NCI-H2196 (cell line): Measurements from ENCODE around the gene EMC7.
"Not testable (repeated sequence)": the region's sequence is repeated elsewhere in the genome, so short reads cannot be mapped to it uniquely, and the experiment has no call there.

ENCODE experiments used
- DNase-seq: peaks from one replicate; lab custom pipeline; 2025; ENCODE audit not compliant: unreplicated experiment; lab: John Stamatoyannopoulos, UW

EMC7 gene

GRCh38 chr15:34085746-34086145, 15.9 kb downstream of the EMC7 start:
- DNase-seq: no peak

DNA sequence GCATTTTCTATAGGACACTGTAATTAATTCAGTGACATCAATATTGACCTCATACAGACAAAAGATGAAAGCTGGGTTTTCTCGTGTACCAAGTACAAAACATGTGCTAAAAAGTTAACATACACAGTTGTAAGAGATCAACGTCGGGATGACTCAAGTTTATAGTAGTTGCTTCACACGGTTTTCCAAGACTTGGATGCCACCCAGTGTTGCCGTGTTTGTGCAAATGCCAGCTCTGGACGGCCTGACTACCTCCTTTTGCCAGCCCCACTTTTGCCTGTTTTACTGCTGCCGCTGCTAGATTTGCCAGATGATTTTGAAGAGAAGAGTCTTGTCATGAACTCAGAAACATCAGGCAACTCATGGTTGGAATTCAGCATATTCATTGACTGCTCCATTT, 17.6 kb downstream of the EMC7 start:
- no peak for DNase-seq

DNA sequence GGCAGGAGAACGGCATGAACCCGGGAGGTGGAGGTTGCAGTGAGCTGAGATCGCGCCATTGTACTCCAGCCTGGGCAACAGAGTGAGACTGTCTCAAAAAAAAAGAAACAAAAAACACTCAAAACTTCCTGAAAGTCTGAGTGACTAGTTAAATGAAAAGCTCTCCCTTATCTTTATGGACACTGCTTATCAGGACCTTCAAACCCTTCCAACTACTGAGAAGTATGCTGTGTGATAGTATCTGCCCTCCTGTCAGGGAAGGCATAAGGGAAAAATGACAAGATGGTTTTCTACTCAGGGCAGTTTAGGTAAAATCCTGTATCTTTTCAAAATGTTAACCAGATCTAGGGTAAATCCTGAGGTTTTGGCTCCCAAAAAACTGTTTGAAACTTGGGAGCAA, 21.8 kb downstream of the EMC7 start:
- no peak for DNase-seq

- no peak for DNase-seq
Observed at GRCh38 chr15:34078900-34079299, 22.8 kb downstream of the EMC7 start.

DNA sequence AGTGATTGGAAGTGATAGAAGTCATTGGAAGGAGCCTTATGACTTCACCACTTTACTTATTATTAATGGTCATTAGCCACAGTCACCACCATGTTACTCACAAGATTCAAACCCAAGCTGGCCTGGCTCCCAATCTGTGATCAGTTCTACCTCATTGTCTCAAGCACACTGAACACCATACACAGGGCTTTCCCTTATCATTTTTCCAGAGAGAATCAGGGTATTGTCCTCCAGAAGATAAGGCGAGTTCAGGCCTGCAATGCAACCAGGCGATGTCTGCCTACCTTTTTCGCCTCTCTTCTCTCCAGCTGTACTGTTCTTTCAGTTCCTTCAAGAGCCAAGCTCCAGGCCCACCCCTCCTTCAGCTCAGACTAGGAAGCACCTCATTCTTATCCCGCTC, 24.9 kb downstream of the EMC7 start:
- DNase-seq: no peak

- no peak for DNase-seq
Observed at GRCh38 chr15:34070003-34070402, 31.7 kb downstream of the EMC7 start.

GRCh38 chr15:34065941-34066340, 35.7 kb downstream of the EMC7 start:
- DNase-seq: no peak

- DNase-seq: no peak
Observed at GRCh38 chr15:34065261-34065660, 36.4 kb downstream of the EMC7 start.

DNA sequence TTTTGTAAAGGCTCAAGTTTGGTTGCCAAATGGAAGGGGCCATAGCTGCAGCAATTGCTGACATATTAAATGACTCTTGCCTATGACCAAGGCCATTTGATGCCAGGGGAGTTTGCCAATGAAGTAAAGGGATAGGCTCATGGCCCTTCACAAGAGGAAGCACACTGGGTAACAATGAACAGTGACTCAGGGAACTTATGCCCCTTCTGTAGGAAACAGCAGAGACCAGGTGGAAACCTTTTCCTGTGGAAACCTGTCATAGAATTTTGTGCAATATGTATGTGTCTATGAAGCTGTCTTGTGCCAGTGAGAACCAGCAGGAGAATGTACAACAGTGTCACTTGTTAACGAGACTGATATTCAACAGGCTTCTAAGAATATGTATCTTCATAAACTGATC, 37.2 kb downstream of the EMC7 start:
- no peak for DNase-seq

DNA sequence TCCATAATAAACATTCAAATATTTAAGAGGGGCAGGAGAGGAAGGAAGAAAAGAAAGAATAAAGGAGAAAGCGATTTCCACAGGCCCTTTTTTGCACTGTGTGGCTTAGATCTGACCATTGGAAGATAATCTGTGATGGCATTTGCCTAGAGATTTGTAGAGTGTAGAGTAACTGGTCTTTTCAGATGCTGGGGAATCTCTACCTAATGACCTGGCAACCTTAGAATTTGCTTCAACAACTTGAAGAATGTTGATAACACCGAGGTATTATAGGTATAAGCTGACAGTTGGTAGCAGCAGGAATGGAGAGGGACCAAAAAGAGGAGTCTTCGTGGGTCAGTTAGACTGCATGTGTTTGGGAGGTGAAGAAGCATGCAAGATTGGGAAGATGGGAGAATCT, 41.7 kb downstream of the EMC7 start:
- no peak for DNase-seq

- no peak for DNase-seq
Observed at GRCh38 chr15:34059476-34059875, 42.2 kb downstream of the EMC7 start.

DNA sequence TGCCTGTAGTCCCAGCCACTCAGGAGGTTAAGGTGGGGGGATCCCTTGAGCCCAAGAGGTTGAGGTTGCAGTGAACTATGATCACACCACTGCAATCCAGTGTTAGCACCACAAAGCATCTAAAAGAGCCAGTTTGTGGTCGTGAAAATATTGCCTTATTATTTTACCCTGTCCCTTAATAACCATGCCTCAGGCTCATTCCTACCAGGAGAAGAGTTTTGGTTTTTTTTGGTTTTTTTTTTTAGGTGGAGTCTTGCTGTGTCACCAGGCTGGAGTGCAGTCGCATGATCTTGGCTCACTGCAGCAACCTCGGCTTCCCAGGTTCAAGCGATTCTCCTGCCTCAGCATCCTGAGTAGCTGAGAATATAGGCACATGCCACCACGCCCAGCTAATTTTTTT, 44.8 kb downstream of the EMC7 start:
- no peak for DNase-seq

GRCh38 chr15:34055868-34056595, 45.6 kb downstream of the EMC7 start:
- no peak for DNase-seq

DNA sequence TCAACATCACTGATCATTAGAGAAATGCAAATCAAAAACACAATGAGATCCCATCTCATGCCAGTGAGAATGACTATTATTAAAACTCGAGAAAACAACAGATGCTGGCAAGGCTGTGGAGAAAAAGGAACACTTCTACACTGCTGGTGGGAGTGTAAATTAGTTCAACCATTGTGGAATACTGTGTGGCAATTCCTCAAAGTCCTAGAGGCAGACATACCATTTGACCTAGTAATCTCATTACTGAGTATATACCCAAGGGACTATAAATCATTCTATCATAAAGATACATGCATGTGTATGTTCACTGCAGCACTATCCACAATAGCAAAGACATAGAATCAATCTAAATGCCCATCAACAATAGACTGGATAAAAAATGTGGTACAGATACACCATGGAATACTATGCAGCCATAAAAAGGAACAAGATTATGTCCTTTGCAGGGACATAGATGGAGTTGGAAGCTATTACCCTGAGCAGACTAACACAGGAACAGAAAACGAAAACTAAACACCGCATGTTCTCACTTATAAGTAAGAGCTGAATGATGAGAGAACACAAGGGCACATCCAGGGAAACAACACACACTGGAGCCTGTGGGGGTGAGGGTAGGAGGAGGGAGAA, 47.5 kb downstream of the EMC7 start:
- no peak for DNase-seq

DNA sequence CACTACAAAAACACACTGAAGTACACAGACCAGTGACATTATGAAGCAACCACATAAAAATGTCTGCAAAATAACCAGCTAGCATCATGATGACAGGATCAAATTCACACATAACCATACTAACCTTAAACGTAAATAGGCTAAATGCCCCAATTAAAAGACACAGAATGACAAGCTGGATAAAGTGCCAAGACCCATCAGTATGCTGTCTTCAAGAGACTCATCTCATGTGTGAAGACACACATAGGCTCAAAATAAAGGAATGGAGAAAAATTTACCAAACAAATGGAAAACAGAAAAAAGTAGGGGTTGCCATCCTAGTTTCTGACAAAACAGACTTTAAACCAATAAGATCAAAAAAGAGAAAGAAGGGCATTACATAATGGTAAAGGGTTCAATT, 51.3 kb downstream of the EMC7 start:
- DNase-seq: not testable (repeated sequence)

DNA sequence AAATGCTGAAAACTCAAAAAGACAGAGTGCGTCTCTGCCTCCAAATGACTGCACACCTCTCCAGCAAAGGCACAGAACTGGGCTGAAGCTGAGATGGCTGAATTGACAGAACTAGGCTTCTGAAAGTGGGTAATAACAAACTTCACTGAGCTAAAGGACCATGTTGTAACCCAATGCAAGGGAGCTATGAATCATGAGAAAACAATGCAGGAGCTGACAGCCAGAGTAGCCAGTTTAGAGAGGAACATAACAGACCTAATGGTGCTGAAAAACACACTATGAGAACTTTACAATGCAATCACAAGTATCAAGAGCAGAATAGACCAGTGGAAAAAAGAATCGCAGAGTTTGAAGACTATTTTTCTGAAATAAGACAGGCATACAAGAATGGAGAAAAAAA, 52.5 kb downstream of the EMC7 start:
- no peak for DNase-seq

- no peak for DNase-seq
Observed at GRCh38 chr15:34047893-34048775, 53.5 kb downstream of the EMC7 start.

DNA sequence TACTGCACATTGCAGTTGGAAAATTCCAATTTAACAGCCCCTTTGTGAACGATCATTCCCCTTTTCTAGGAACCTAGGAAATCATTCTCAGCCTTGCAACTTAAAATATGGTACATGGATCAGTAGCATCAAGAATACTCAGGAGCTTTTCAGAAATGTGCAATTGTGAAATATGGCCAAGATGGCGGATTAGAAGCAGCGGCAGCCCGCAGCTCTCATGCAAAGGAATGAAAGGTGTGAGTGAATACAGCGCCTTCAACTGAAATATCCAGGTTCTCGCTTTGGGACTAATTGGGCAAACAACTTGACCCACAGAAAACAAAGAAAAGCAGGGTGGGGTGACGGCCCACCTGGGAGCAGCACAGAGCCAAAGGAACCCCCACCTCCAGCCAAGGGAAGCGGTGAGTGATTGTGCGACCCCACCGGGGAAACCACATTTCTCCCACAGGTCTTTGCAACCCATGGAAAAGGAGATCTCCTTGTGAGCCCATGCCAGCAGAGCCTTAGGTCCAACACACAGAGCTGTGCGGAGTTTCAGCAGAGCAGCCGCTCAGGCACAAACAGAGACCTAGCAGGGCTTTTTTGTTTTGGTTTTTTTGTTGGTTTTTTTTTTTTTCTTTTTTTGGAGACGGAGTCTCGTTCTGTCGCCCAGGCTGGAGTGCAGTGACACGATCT, 55.1 kb downstream of the EMC7 start:
- DNase-seq: no peak

- DNase-seq: no peak
Observed at GRCh38 chr15:34043813-34044212, 57.8 kb downstream of the EMC7 start.

DNA sequence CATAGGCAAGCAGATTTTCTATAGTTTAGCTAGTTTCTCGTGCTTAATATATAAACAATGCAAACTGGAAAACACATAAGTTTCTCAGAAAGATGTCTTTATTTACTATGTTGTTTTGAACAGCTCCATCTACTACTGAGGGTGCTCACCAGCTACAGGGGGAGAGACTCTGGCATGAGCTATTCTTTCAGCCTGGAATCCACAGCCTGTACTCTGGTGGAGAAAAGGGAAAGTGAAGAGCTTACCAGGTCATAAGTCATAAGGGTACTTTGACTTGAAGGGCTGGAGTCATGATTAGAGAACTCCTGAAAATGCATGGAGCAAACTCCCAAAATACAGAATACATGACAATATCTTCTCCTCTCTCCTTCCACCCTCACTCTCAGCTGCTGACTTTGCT, 58.3 kb downstream of the EMC7 start:
- DNase-seq: no peak

GRCh38 chr15:34039790-34040113, 61.9 kb downstream of the EMC7 start:
- DNase-seq: no peak
